ENCODE results near the gene MMP24.
"Not testable (repeated sequence)": the region's sequence is repeated elsewhere in the genome, so short reads cannot be mapped to it uniquely, and the experiment has no call there.

Gene MMP24

GRCh38 chr20:35315632-35316020, 89.1 kb downstream of the MMP24 start:
- not testable (repeated sequence) for DNase-seq

DNA sequence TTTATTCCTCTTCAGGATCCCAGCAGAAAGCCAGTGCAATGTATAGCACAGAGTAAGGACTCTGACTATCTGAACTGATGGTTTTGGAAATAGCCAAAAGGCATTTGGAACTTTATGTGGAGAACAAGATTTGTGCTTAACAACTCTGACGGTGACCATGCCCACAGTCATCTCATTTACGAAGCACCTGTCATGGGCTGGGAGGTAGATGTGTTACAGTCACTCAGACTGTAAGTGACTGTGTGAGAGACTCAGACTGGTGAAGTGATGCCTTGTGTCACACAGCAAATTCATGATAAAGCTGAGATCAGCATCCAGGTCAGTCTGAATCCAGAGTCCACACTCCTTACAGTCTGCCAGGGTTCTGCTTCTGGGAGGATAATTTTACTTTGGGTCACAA, 89.6 kb downstream of the MMP24 start:
- DNase-seq = no peak

DNA sequence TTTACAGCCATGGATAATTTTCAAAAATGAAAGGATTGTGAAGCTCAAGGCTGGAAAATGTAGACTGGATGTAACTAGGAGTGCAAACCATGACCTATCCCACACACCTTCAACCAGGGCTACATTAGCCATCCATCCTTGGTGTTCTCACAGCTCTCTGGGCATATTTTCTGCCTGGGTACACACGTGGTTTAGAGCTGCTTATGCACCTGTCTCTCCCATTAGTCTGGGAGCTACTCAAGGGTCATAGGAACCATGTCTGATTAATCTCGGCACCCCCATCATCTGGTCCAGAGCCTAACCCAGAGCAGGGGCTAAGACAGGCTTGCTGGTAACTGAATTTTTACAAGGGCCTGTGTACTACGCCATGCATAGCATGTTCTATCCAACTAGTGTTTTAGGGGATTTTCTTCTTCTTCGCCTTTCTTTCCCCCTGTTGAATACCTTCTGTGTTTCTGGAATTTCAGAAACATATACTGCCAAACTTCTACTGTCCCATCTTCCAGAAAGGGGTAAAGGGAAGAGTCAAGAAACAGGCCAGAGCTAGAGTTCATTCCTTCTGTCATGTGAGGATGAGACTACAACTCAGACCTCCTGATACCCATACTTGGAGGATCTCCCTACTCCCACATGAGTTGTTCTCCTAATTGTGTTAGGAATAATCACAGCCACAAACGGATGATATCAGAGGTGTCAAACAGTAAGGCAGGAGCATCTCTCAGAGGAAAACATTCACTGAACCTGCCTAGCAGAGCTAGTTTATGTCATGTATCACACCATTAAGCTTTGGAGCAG, 91.1 kb downstream of the MMP24 start:
- DNase-seq = no peak

GRCh38 chr20:35318502-35319157, 92.1 kb downstream of the MMP24 start:
- peak; percentile 16 to 47 for DNase-seq

DNA sequence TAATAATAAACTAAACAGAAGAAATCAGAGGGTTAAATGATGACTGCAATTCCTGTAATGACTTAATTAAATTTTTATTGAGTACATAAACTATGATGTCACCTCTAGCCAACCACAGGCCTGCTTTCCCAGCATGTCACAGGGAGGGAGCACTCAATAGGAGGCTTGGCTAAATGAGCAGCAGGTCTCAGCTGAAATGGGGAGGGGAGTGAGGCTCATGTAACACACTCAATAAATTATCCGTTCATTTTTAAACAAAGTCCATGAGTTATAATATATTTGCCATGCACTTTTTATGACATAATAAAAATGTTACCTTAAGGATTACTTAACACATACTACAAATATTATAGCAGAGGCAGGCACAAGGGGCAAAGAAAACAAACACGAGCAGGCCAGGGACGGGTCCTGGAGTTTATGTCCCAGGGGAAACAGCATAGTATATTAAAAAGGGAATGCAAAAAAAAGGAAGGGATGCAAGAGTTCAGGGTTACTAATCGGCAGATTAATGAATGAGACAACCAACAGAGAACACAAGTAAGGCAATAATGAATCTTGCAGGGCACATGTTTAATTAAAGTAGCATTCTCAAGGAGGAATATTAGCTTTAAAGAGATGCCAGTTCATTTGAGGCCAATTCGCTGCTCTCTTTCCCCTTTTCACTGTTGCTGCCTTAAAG, 92.8 kb downstream of the MMP24 start:
- peak in 1 of 2 experiments; percentile 46 for DNase-seq

GRCh38 chr20:35319871-35320197, 93.3 kb downstream of the MMP24 start:
- no peak for DNase-seq

DNA sequence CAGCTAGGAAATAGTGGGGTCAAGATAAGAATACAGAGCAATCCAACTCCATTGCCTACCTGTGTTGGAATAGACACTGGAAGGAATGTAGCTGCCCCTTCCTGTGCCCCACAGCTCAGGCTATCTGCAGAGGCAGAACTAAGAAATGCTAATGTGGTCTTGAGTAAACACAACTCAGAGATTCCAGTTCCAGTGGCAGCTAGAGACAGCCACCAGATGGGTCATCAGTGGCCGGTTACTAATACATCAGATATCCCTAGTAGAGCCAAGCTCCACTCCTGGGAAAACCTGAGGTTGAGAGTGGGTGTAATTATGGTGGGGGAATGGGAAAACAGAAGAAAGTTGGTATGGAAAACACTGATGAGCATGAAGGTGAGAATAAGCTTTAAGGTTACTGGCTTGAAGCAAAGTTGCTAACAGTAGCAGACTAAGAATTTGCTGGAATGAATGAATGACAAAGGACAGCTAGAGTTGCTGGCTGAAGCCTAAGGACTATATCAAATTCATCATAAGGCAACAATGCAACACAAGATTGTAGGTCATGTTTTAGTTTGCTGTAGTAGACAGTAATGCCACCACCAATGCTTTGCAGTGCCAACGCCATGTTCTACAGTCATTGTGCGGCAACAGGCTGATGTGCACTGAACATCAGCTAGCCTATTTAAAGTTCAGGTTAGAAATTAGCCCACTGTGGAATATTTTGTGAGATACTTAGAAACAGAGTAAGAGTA, 94.1 kb downstream of the MMP24 start:
- no peak for DNase-seq

- no peak for DNase-seq
Measured at GRCh38 chr20:35325401-35325800, 98.9 kb downstream of the MMP24 start.

GRCh38 chr20:35326021-35326739, 99.7 kb downstream of the MMP24 start:
- DNase-seq = no peak
